Chondrocyte (in vitro differentiated cells): ENCODE results near the gene PDZD8. TPM values are rescaled to one million over a fixed set of nuclear protein-coding genes. Genes with fewer than 3 reads are reported as not detected.
A peak's percentile ranks its signal among the peaks of the same experiment; 100 is the strongest.

Experiments used
- DNase-seq: peaks from one replicate; pipeline ENCODE4 v3.0.0; 2021; ENCODE audit warnings: mixed read lengths, low spot score
- H3K27ac Mint-ChIP-seq: one replicate; pipeline ENCODE4 v1.8.0; 2021; ENCODE audit warnings: mild to moderate bottlenecking, moderate library complexity, mixed read lengths; ENCODE audit not compliant: unreplicated experiment
- H3K27me3 Mint-ChIP-seq: 2 replicates; pipeline ENCODE4 v1.8.0; 2021; ENCODE audit warnings: low read depth, mixed read lengths
- H3K36me3 Mint-ChIP-seq: 2 replicates; pipeline ENCODE4 v1.8.0; 2021; ENCODE audit warnings: low read depth, mixed read lengths
- H3K4me1 Mint-ChIP-seq: 2 replicates; pipeline ENCODE4 v1.8.0; 2021; ENCODE audit warnings: low read depth, mild to moderate bottlenecking, mixed read lengths
- H3K4me3 Mint-ChIP-seq: one replicate; pipeline ENCODE4 v1.8.0; 2021; ENCODE audit warnings: mild to moderate bottlenecking, moderate library complexity, mixed read lengths; ENCODE audit not compliant: unreplicated experiment
- H3K9me3 Mint-ChIP-seq: 2 replicates; pipeline ENCODE4 v1.8.0; 2021; ENCODE audit warnings: low read depth, mixed read lengths
- CTCF ChIP-seq: fragments of 200-600 bp; sonication (generic); IDR thresholded peaks from 2 replicates; pipeline ENCODE4 v1.5.0; 2021; ENCODE audit warnings: antibody characterized with exemption, mild to moderate bottlenecking, moderate library complexity
- total RNA-seq: library from RNA; stranded (reverse); gene quantifications from 3 replicates; pipeline ENCODE4 v1.2.1, GENCODE V29; 2021

Gene PDZD8
- total RNA-seq, 1 donor from 2014 or later, result 36.3 TPM

DNA sequence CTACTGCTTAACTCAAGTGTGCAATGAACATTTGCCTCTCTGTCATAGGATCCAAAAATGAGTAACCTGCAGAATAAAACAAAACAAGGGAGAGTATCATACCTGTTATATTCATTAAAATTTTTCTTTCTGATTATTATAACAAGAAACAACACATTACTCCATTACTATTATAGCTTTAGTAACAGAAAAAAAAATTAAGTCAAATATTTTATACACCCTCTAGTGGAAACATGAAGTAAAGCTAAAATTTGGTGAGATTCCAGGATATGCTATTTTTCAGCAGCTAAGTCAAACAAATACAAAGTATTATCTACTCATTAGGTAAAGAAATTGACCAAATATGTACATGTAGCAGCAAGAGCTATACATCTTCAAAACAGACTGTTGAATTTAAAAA is 56.3 kb downstream of the PDZD8 start:
- no peak for DNase-seq
- no peak overlapping the region for H3K4me3 Mint-ChIP-seq
- no peaks in the 10 kb centered on the region for H3K9me3 Mint-ChIP-seq
- no peaks in the 10 kb centered on the region for H3K27me3 Mint-ChIP-seq
- TF ChIP-seq CTCF, result peak; percentile 79
- peaks cover 5% of the 10 kb centered on the region for H3K4me1 Mint-ChIP-seq
- no peaks in the 10 kb centered on the region for H3K36me3 Mint-ChIP-seq
- H3K27ac Mint-ChIP-seq, result no peak overlapping the region

DNA sequence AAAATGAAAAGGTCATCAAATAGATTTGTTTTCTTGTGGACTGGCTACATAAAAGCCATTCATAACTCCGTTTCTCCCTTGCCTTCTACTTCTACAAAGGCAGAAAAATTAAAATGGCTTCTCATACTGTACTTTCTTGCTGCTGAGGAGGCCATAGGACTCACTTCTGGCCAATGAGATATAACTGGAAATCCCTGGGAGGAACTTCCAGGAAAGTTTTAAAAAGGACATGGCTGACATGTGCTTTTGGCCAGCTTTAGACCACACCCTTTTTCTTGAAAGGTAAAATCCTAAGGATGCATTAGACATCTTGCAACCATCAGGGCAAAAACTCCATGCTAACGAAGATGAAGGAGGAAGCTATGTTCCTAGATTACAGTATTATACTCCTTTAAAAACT is 58.5 kb downstream of the PDZD8 start:
- no peak for DNase-seq
- Mint-ChIP-seq H3K27ac (no peak overlapping the region), H3K4me1 (no peaks in the 10 kb centered on the region), H3K27me3 (no peaks in the 10 kb centered on the region), H3K4me3 (no peak overlapping the region), H3K36me3 (peaks cover 2% of the 10 kb centered on the region), H3K9me3 (no peaks in the 10 kb centered on the region)
- no peak for TF ChIP-seq CTCF

DNA sequence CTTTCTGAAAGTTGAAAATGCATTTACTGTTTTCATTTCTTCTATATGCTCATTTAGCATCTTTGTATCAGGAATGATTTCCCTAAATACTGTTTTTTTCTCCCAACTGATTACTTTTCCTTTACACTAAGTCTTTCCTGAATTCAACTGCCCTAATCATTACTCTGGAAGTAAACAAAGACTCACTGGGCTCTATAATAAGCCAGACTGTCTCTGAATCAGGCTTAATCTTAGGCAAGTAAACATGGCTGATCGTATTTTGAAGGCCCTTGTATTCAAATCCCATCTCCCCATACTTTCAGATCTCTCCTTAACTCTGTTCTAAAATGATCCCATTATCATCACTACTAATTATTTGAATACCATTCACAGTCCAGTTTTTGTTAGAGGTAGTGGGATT is 61.6 kb downstream of the PDZD8 start:
- Mint-ChIP-seq H3K4me3 (no peak overlapping the region), H3K27me3 (no peaks in the 10 kb centered on the region), H3K4me1 (peaks cover 5% of the 10 kb centered on the region), H3K27ac (no peak overlapping the region), H3K36me3 (peaks cover 3% of the 10 kb centered on the region), H3K9me3 (no peaks in the 10 kb centered on the region)
- TF ChIP-seq CTCF, result no peak
- DNase-seq, result no peak

GRCh38 chr10:117312430-117312829 is 62.8 kb downstream of the PDZD8 start:
- H3K36me3 Mint-ChIP-seq, result peaks cover 3% of the 10 kb centered on the region
- no peaks in the 10 kb centered on the region for H3K27me3 Mint-ChIP-seq
- no peak overlapping the region for H3K27ac Mint-ChIP-seq
- TF ChIP-seq CTCF, result no peak
- no peak for DNase-seq
- H3K4me3 Mint-ChIP-seq, result no peak overlapping the region
- H3K9me3 Mint-ChIP-seq, result no peaks in the 10 kb centered on the region
- peaks cover 5% of the 10 kb centered on the region for H3K4me1 Mint-ChIP-seq

DNA sequence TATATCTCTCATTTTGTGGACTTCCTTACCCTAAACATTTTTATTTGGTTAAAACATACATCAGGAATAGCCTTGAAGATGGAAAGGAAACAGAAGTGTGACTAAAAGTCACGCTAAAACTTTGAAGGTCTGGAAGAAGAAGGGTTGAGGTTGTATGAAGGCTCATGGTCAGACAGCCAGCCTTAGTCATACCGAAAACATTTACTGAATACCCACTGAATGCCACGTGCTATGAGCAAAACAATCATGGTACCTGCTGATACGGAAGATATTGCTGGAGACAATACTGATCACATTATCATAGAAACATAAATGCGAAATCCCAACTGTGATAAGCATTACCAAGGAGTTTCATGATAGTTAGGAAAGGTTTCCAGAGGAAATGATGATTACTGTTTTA is 64.0 kb downstream of the PDZD8 start:
- Mint-ChIP-seq H3K36me3 (peaks cover 3% of the 10 kb centered on the region), H3K4me1 (peaks cover 5% of the 10 kb centered on the region), H3K9me3 (no peaks in the 10 kb centered on the region), H3K27ac (no peak overlapping the region), H3K27me3 (no peaks in the 10 kb centered on the region), H3K4me3 (no peak overlapping the region)
- TF ChIP-seq CTCF, result no peak
- no peak for DNase-seq
